Activated CD4-positive, alpha-beta T cell treated with anti-CD3 and anti-CD28 coated beads, Interleukin-10, Interleukin-2, amounts not matched to agents 100 ng/mL and 50 ng/mL, durations not matched to agents 16 hours and 8 hours (primary cell): ENCODE measurements around the gene AHR.

Source experiments
- DNase-seq: peaks from one replicate; pipeline ENCODE4 v3.0.0-alpha.2; 2020

Gene AHR

DNA sequence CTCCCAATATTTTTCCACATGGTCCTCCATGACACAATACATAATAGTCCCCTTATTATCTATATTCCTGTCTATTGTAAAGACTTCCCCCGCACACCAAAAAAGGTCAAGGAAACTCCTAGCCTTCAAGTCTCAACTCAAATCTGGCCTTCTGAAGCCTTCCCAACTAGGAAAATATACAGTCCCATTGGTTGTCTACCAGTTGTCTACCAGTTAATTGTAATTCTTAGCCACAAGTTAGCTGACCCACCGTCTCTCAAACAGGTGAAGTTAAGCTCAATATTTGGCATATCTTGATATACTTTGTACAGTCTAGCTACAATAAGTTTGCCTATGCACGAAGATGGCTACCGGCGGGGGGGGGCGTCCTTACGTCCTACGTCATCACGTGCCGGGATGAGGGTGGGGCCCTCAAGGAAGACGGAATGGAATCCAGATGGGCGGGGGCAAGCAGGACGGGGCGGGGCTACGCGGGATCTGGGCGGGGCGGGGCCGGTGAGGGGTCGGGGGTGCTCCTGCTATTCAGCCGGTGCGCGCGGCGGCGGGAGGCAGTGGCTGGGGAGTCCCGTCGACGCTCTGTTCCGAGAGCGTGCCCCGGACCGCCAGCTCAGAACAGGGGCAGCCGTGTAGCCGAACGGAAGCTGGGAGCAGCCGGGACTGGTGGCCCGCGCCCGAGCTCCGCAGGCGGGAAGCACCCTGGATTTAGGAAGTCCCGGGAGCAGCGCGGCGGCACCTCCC is at the start of gene AHR:
AHR (plus strand) TSS at position 551 of the 738 bp plus-strand sequence. CDS start 613 bp downstream, outside the sequence.
- DNase-seq, result peak; percentile 94

DNA sequence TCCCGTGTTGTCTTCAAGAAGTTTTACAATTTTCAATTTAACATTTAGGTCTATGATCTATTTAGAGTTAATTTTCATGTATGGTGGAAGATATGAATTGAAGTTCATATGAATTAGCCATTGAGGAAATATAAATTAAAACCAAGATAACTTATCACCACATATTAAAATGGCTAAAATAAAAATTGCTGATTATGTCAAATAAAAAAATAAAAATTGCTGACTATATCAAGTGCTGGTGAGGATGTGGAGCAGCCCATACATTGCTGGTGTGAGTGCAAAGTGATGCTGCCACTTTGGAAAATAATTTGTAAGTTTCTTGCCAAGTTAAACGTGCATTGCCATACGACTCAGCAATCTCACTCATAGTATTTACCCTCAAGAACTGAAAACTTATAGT is 44.6 kb upstream of the AHR start:
- no peak for DNase-seq

GRCh38 chr7:17255926-17256325 is 42.5 kb upstream of the AHR start:
- DNase-seq, result no peak

- DNase-seq, result no peak
These were observed 42.1 kb upstream of the AHR start for GRCh38 chr7:17256375-17256774.

- no peak for DNase-seq
These were observed 31.9 kb upstream of the AHR start for GRCh38 chr7:17266565-17266964.

DNA sequence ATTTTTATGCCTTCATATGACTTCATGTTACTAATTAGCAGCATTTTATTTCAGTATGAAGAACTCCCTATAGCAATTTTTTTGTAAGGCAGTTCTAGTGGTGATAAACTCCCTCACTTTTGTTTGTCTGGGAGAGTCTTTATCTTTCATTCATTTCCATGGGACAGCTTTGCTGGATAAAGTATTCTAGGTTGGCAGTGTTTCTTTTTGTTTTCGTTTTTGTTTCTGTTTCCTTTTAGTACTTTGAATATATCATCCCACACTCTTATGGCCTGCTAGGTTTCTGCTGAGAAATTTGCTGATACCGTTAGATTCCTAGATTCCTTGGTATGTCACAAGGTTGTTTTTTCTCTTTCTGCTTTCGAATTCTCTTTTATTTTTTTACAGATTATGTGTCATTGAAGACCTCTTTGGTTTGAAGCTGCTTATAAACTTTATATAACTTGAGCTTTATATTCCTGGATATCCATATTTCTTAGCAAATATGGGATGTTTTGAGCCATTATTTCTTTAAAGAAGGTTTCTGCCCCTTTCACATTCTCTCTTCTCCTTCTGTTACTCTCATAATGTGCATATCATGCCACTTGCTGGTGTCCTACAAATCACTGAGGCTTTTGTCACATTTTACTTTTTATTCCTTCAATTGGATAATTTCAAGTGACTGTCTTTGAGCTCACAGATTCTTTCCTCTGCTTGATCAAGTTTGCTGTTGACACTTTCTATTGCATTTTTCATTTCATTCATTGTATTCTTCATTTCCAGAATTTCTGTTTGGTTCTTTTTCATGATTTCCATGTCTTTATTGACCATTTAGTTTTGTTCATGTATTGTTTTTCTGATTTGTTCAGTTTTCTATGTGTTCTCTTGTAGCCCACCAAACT is 28.9 kb upstream of the AHR start:
- DNase-seq, result no peak

DNA sequence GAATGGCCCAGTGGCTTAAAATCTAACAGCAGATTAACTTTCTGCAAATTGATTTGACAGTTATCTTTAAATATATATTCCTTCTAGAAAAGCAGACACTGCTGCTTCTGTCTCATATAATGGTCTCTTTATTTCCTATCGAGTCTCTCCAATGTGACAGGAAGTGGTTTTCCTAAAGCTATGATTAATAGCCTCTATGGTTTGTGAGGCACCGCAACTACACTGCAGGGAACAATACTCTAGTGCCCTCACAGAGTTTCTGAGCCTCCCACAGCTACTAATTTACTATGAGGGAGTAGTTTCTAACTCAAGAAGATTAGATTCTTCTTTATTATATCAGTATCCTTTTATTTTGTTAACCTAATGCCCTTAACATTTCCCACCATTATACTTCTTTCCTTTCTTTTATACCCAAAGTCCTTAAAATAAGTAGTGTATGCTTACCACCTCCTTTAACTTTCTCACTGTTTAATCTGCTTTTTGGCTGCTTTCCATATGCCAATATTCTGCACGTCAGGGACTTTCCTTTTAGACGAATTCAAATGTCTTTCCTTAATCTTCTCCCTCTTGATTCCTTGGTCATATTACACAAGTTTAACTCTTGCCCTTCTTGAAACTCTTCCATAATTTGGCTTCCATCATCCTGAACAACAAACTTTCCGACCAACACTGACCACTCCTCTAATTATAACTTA is 23.8 kb upstream of the AHR start:
- peak; percentile 60 for DNase-seq

DNA sequence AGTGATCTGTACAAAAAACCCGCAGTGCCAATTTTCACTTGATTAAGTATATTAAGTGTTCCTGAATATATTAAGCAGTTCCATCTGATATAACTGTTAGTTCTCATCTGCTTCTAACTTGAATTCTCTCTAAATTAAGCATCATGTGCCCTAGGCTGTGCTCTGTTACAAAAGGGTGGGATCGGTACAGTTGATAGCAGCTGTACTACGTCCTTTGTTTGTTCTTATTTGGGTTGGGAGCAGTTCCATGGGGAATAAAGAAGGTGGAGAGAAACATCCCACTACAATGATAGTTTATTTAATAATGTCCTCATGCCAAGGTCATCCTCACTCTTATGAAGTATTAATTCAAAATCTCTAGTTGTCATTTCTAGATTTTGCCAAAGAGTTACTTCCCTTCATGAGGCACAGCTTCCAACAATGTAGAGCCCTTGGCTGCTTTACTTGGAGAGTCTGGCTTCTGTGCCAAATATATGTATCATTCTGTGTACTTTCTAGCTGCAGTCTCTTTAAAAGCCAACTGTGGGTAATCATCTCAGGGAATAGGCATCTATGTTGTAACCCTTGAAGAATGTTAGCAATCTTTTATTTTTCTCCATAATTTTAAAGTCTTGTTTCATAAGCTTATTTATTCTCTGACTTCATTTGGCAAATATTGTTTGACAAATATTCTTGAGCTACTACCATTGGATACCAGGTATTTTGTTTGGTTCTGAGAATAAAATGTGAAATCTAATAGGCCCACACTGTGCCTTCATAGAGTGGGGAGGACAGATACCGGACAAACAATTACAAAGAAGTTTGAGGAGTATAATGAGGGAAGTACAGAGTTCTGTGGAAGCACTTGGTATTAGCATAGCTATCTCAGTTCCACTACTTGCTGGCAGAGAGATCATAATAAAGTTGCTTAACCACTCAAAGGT is 22.4 kb upstream of the AHR start:
- DNase-seq, result no peak

DNA sequence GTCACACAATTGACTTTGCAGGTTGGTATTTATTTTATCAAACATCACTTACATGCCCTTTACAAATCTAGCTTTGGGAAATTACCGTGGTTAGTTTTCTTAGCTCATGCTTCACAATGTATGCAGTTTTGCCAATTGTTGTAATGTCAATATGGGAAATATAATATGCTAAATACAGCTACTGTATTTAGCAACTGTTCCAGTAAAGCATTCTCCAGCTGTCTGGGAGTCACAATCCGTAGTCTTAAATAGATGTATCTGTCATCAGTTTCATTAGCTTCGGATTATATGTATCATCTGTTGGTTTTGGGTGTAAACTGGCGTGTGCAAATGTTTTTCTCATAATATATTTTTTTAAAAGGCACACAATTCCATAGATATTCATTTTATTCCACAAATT is 19.4 kb upstream of the AHR start:
- DNase-seq, result no peak

- DNase-seq, result no peak
These were observed 9.3 kb upstream of the AHR start for GRCh38 chr7:17289074-17289645.

DNA sequence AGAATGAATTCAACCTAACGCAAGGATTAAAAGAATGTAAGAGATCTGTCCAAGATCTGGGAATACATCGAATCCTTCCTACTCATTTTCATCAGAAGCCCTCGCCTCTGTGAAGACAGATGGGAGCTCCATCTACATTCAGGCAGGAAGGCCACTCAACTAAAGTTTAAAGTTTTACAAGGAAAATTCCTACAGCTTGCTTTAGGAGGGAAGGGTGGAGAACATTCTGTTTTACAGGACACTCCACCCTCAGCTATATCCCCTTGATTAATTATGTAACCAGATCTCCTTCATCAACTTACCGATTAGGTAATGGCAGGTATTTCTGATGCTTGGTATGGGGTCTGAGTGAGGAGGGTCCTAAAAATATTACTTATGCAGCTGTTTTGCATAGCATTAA is 5.6 kb upstream of the AHR start:
- no peak for DNase-seq

- no peak for DNase-seq
These were observed 5.0 kb upstream of the AHR start for GRCh38 chr7:17293481-17293880.

DNA sequence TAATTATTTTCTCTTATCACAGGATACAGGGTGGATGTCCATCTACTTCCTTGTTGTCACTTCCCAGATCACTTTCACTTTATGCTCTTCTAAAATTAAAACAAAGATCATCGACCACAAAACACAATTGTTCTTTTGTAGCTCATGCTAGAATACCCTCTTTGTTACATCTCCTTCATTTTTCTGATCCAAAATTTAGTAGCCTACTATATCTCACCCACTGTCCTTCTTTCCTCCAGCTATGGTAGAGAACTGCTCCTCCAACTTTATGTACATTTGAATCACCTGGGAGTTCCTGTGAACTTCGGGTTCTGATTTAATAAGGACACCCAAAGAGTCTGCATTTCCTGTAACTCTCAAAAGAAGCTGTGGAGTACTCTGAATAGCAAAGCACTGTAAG is 1.2 kb upstream of the AHR start:
- no peak for DNase-seq

- DNase-seq, result peak; percentile 71
These were observed 509 bp downstream of the AHR start for GRCh38 chr7:17298840-17299482.

DNA sequence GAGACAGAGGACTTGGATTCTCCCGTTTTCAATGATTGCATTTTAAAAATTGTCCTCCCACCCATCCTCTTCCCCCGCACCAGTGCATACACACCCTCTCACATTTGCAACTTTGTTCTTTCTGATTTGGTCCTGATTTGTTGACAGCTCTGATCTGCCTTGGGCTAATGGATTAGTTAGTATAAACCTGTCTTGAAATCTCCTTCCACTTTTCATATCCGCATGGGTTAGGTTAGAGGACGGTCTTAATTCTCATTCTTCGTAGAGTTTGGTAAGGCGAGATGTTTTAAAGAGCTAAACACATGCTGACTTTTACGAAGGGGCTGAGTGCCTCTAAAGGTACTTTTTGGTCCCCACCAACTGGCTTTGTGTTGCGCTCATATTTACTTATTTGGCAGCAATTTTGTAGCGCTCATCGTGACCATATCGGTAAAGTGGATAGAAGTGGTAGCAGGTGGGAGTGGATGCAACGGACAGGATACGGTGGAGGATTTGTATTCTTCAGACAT is 1.1 kb downstream of the AHR start:
- DNase-seq, result peak; percentile 44

GRCh38 chr7:17300012-17300411 is 1.6 kb downstream of the AHR start:
- no peak for DNase-seq

- no peak for DNase-seq
These were observed 2.0 kb downstream of the AHR start for GRCh38 chr7:17300437-17300836.

GRCh38 chr7:17301471-17302456 is 3.3 kb downstream of the AHR start:
- peak; percentile 43 for DNase-seq

DNA sequence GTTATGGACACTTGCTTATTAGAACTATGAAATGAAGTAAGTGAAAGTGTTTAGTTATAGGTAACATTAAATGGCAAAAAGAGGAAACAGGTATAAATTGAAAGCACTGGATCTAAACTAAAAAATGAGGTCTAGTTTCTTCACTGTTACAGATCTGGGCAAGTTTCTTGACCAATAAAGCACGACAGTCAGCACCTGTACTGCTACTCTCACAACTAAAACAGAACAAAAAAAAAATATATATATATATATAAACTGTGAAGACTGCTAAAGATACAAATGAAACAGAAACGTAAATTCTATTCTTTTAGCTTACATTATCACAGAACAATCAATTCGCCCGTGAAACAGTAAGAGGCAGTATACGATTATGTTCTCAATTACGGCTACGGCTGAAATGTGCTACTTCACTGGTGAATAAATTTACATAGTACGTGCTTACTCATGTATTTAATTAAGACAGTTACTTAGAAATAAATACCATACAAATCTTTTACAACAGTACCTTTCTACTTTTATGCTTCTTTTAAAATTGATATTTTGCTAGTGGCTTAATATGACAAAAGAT is 4.2 kb downstream of the AHR start:
- DNase-seq, result peak; percentile 38

- peak; percentile 82 for DNase-seq
These were observed 6.5 kb downstream of the AHR start for GRCh38 chr7:17304926-17305325.
